Activated CD8-positive, alpha-beta T cell treated with anti-CD3 and anti-CD28 coated beads, Interleukin-2, amount 10 ng/mL, durations not matched to agents 7 days and 5 days (primary cell): ENCODE data around the gene STIMATE. TPM values are rescaled to one million over a fixed set of nuclear protein-coding genes. Genes with fewer than 3 reads are reported as not detected.

Source experiments
- ATAC-seq: fragments of 150-1000 bp; cut with Tn5 transposase; one replicate; pipeline ENCODE4 v1.10.0; 2021; ENCODE audit warnings: moderate library complexity
- CTCF ChIA-PET: fragments of 350-600 bp; sonication (Branson Sonifier 250); formaldehyde crosslinking; loops from one replicate; lab custom pipeline; 2021; ENCODE audit warnings: antibody characterized with exemption; lab: Charles Lee
- POLR2A ChIA-PET: fragments of 350-600 bp; sonication (Branson Sonifier 250); formaldehyde crosslinking; loops from one replicate; lab custom pipeline; 2021; ENCODE audit warnings: antibody characterized with exemption; lab: Charles Lee
- DNase-seq: peaks from one replicate; pipeline ENCODE4 v3.0.0-alpha.2; 2020
- H3K27ac Mint-ChIP-seq: one replicate; pipeline ENCODE4 v1.8.0; 2021; ENCODE audit warnings: mild to moderate bottlenecking, mixed read lengths
- H3K27me3 Mint-ChIP-seq: one replicate; pipeline ENCODE4 v1.8.0; 2021; ENCODE audit warnings: low read depth, mixed read lengths
- H3K36me3 Mint-ChIP-seq: one replicate; pipeline ENCODE4 v1.8.0; 2021; ENCODE audit warnings: low read depth, mixed read lengths
- H3K4me1 Mint-ChIP-seq: one replicate; pipeline ENCODE4 v1.8.0; 2021; ENCODE audit warnings: low read depth, mixed read lengths
- H3K4me3 Mint-ChIP-seq: one replicate; pipeline ENCODE4 v1.8.0; 2021; ENCODE audit warnings: mild to moderate bottlenecking, mixed read lengths
- H3K9me3 Mint-ChIP-seq: one replicate; pipeline ENCODE4 v1.8.0; 2022; ENCODE audit warnings: mixed read lengths; ENCODE audit not compliant: insufficient read depth
- total RNA-seq, 2 experiments: library from RNA; stranded (reverse); gene quantifications; one replicate each; pipeline ENCODE4 v1.2.3, GENCODE V29; 2021

Gene STIMATE
- total RNA-seq, 2 experiments from 2014 or later, result 26.5 to 29.9 TPM

GRCh38 chr3:52893723-52894122 is 3.6 kb downstream of the STIMATE start:
- CTCF ChIA-PET, result interaction anchor here (0.8 to 3.3 kb wide), 8 partner anchors 11 to 173 kb away, joined by 3 to 17 read pairs (median 4); no protein-coding TSS in a partner anchor
- Mint-ChIP-seq H3K27ac (peak overlapping the region; percentile 80), H3K9me3 (no peaks in the 10 kb centered on the region), H3K4me1 (peaks cover 60% of the 10 kb centered on the region), H3K36me3 (peaks cover 14% of the 10 kb centered on the region), H3K27me3 (no peaks in the 10 kb centered on the region), H3K4me3 (peak overlapping the region; percentile 72)
- no peak for DNase-seq
- POLR2A ChIA-PET, result interaction anchor here (0.7 kb wide), 1 partner anchor 149 kb away, joined by 3 read pairs; no protein-coding TSS in a partner anchor
- no peak for ATAC-seq

DNA sequence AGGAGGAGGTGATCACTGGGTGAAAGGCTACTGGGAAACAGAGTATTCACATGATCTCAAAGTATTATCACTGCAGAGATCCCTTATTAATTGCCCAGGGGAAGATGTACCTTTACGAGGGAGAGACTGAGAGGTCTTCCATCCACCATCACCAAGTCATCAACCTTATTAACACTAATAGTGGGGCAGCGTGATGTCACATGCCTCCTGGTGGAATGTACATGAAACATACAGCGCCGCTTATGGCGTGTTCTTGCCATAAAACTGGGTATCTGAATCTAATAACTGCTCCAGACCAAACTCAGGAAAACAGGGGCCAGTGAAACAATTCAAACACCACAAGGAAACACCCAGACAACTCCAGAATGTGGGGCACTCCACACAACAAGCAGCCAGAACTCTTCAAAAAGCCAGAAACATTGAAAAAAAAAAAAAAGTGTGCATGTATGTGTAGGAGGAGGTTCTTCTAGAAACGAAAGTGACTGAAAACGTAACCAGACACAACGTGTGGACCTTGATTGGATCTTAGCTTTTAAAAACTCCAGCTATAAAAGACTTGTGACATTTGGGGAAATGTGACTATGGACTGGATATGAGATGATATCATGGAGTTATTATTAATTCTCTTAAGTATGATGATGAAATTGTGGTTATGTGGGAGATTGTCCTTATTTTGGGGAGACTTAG is 4.6 kb downstream of the STIMATE start:
- Mint-ChIP-seq H3K4me1 (peaks cover 60% of the 10 kb centered on the region), H3K9me3 (no peaks in the 10 kb centered on the region), H3K27me3 (no peaks in the 10 kb centered on the region), H3K4me3 (peak overlapping the region; percentile 72), H3K36me3 (peaks cover 14% of the 10 kb centered on the region), H3K27ac (peak overlapping the region; percentile 80)
- DNase-seq, result no peak
- ChIA-PET CTCF (interaction anchor here (0.6 to 3.3 kb wide), 15 partner anchors 9 to 205 kb away, joined by 3 to 17 read pairs (median 3); no protein-coding TSS in a partner anchor), POLR2A (interaction anchor here (0.7 kb wide), 1 partner anchor 148 kb away, joined by 3 read pairs; no protein-coding TSS in a partner anchor)
- ATAC-seq, result no peak

DNA sequence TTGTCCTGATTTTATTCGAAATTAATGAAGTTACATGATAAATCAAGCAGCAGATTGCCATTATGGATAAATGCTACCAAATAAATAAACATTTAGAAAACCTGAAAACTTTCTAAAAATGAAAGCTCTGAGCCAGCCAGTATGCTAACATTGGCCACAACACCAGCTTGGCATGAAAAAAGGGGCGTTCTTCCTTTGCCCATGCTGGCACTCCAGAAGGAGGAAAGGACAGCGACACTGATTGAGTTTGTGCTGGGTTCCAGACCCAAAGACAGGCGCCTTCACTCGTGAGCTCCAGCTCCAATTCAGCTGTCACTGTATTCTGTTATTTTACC is 5.1 kb downstream of the STIMATE start:
- ChIA-PET POLR2A (no interaction called here), CTCF (interaction anchor here (0.6 to 3.3 kb wide), 8 partner anchors 9 to 143 kb away, joined by 3 to 17 read pairs (median 3); no protein-coding TSS in a partner anchor)
- ATAC-seq, result no peak
- Mint-ChIP-seq H3K36me3 (peaks cover 14% of the 10 kb centered on the region), H3K9me3 (no peaks in the 10 kb centered on the region), H3K27me3 (no peaks in the 10 kb centered on the region), H3K4me1 (peaks cover 60% of the 10 kb centered on the region), H3K27ac (peak overlapping the region; percentile 80), H3K4me3 (peak overlapping the region; percentile 72)
- DNase-seq, result no peak

- H3K36me3 Mint-ChIP-seq, result peaks cover 17% of the 10 kb centered on the region
- no peak overlapping the region for H3K4me3 Mint-ChIP-seq
- H3K27me3 Mint-ChIP-seq, result no peaks in the 10 kb centered on the region
- POLR2A ChIA-PET, result no interaction called here
- no peaks in the 10 kb centered on the region for H3K9me3 Mint-ChIP-seq
- ATAC-seq (peak; percentile 2), DNase-seq (no peak)
- CTCF ChIA-PET, result interaction anchor here (0.7 to 3.3 kb wide), 4 partner anchors 10 to 143 kb away, joined by 3 to 17 read pairs (median 4); no protein-coding TSS in a partner anchor
- H3K4me1 Mint-ChIP-seq, result peaks cover 57% of the 10 kb centered on the region
- H3K27ac Mint-ChIP-seq, result peak overlapping the region; percentile 36
Measured at GRCh38 chr3:52891615-52892081, 5.7 kb downstream of the STIMATE start.

GRCh38 chr3:52891164-52891563 is 6.2 kb downstream of the STIMATE start:
- CTCF ChIA-PET, result interaction anchor here (3.3 kb wide), 1 partner anchor 13 kb away, joined by 17 read pairs; no protein-coding TSS in a partner anchor
- ATAC-seq, result peak; percentile 45

GRCh38 chr3:52890735-52891134 is 6.6 kb downstream of the STIMATE start:
- Mint-ChIP-seq H3K4me3 (no peak overlapping the region), H3K9me3 (no peaks in the 10 kb centered on the region), H3K4me1 (peaks cover 50% of the 10 kb centered on the region), H3K27ac (no peak overlapping the region), H3K27me3 (no peaks in the 10 kb centered on the region), H3K36me3 (peaks cover 20% of the 10 kb centered on the region)
- ATAC-seq (peak; percentile 20), DNase-seq (no peak)
- ChIA-PET CTCF (no interaction called here), POLR2A (no interaction called here)

More at GRCh38 chr3:52891164-52891563, 6.2 kb downstream of the STIMATE start:
- peaks cover 17% of the 10 kb centered on the region for H3K36me3 Mint-ChIP-seq
- DNase-seq, result peak; percentile 27
- H3K27ac Mint-ChIP-seq, result peak overlapping the region; percentile 36
- H3K27me3 Mint-ChIP-seq, result no peaks in the 10 kb centered on the region
- POLR2A ChIA-PET, result no interaction called here
- H3K4me1 Mint-ChIP-seq, result peaks cover 54% of the 10 kb centered on the region
- no peak overlapping the region for H3K4me3 Mint-ChIP-seq
- no peaks in the 10 kb centered on the region for H3K9me3 Mint-ChIP-seq

DNA sequence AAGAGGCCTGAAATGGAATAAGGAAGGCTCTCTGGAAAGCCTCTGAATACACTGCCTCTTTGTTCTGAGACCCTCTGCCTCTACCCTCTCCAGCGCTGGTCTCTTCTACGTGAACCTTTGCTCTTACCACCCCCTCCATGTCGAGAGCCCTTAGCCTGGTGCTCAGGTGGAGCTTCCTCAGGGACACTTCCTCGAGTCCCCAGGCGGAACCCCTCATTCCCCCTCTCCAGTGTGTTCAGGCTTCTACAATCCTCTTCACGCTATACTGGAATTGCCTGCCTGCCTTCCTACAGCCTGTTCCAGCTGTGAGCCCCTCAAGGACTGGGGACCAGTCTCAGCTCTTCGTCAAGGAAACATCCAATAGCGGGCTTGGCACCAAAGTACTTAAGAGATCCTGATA is 7.4 kb downstream of the STIMATE start:
- no peak for ATAC-seq
- POLR2A ChIA-PET, result no interaction called here

DNA sequence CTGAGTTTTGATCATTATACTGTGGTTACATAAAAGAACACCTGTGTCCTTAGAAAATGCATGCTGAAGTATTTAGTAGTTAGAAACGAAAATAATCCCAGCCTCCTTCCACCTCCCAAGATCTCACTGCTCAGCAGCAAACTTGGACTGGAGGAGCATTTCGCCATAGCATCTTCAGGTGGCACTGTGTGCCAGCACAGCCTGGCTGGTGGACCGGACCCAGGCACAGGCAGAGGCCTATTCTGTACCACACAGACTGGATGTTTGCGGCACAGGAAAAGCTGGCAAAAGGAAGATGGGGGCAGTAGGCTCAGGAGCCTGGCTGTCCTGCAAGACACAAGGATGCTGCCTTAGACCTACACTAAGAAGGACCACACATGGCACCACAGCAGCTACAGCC is 10.2 kb downstream of the STIMATE start:
- H3K4me1 Mint-ChIP-seq, result peaks cover 15% of the 10 kb centered on the region
- H3K36me3 Mint-ChIP-seq, result peaks cover 23% of the 10 kb centered on the region
- CTCF ChIA-PET, result no interaction called here
- H3K4me3 Mint-ChIP-seq, result no peak overlapping the region
- no peak overlapping the region for H3K27ac Mint-ChIP-seq
- H3K27me3 Mint-ChIP-seq, result no peaks in the 10 kb centered on the region
- DNase-seq (no peak), ATAC-seq (no peak)
- peaks cover 6% of the 10 kb centered on the region for H3K9me3 Mint-ChIP-seq
- POLR2A ChIA-PET, result no interaction called here

More for the DNA sequence above, 7.4 kb downstream of the STIMATE start:
- peaks cover 28% of the 10 kb centered on the region for H3K36me3 Mint-ChIP-seq
- no peaks in the 10 kb centered on the region for H3K27me3 Mint-ChIP-seq
- peaks cover 5% of the 10 kb centered on the region for H3K9me3 Mint-ChIP-seq
- no peak for DNase-seq
- H3K4me3 Mint-ChIP-seq, result no peak overlapping the region
- H3K27ac Mint-ChIP-seq, result no peak overlapping the region
- H3K4me1 Mint-ChIP-seq, result peaks cover 41% of the 10 kb centered on the region
- CTCF ChIA-PET, result no interaction called here

GRCh38 chr3:52886049-52886730 is 11.2 kb downstream of the STIMATE start:
- Mint-ChIP-seq H3K27ac (no peak overlapping the region), H3K4me3 (no peak overlapping the region), H3K9me3 (peaks cover 6% of the 10 kb centered on the region), H3K4me1 (peaks cover 5% of the 10 kb centered on the region), H3K36me3 (peaks cover 24% of the 10 kb centered on the region), H3K27me3 (no peaks in the 10 kb centered on the region)
- DNase-seq (no peak), ATAC-seq (no peak)
- ChIA-PET POLR2A (no interaction called here), CTCF (no interaction called here)

DNA sequence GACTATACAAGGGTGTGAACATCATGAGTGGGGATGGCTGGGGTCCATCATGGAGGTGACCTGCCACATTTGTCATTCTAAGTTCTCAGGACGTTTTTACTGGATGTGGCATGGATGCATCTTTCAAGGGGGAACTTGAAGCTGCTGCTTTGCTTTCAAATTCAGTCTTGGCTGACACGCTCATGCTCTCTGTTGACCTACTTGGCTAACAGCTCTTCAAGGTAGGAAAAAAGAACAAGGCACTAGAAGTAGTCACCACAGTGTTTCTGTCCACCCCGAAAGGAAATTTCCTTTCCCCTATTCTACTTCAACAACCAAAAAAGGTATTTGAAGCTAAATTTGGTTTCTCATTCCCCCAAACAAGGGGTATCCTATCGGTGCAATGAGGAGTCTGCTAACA is 15.0 kb downstream of the STIMATE start:
- no peak for DNase-seq
- ChIA-PET CTCF (interaction anchor here (1.1 to 1.8 kb wide), 2 partner anchors 9 to 11 kb away, joined by 5 to 7 read pairs; no protein-coding TSS in a partner anchor), POLR2A (no interaction called here)
- H3K9me3 Mint-ChIP-seq, result peaks cover 6% of the 10 kb centered on the region
- no peak overlapping the region for H3K27ac Mint-ChIP-seq
- no peak for ATAC-seq
- no peak overlapping the region for H3K4me3 Mint-ChIP-seq
- no peaks in the 10 kb centered on the region for H3K4me1 Mint-ChIP-seq
- peaks cover 30% of the 10 kb centered on the region for H3K36me3 Mint-ChIP-seq
- H3K27me3 Mint-ChIP-seq, result no peaks in the 10 kb centered on the region

- no peak overlapping the region for H3K27ac Mint-ChIP-seq
- POLR2A ChIA-PET, result interaction anchor here (0.6 kb wide), 1 partner anchor 228 kb away, joined by 3 read pairs; no protein-coding TSS in a partner anchor
Measured at GRCh38 chr3:52881871-52882270, 15.5 kb downstream of the STIMATE start.

More at GRCh38 chr3:52881871-52882270, 15.5 kb downstream of the STIMATE start:
- H3K4me3 Mint-ChIP-seq, result no peak overlapping the region
- no peaks in the 10 kb centered on the region for H3K4me1 Mint-ChIP-seq
- CTCF ChIA-PET, result interaction anchor here (1.1 kb wide), 1 partner anchor 8 kb away, joined by 5 read pairs; no protein-coding TSS in a partner anchor
- no peak for DNase-seq
- H3K9me3 Mint-ChIP-seq, result peaks cover 6% of the 10 kb centered on the region
- H3K27me3 Mint-ChIP-seq, result no peaks in the 10 kb centered on the region
- H3K36me3 Mint-ChIP-seq, result peaks cover 28% of the 10 kb centered on the region
- no peak for ATAC-seq
